Erythroblast (primary cell): ENCODE measurements around the gene LSM2.
A peak's percentile ranks its signal among the peaks of the same experiment; 100 is the strongest.

ENCODE experiments used
- DNase-seq, 2 experiments: peaks; one replicate each; lab custom pipeline; 2025; lab: John Stamatoyannopoulos, UW
- GATA1 ChIP-seq: IDR thresholded peaks from 2 replicates; pipeline ENCODE4 v1.6.1; 2011; ENCODE audit warnings: low read depth, mild to moderate bottlenecking, control low read depth, low read length, moderate library complexity
- POLR2A ChIP-seq: IDR thresholded peaks from 2 replicates; pipeline ENCODE4 v1.6.1; 2011; ENCODE audit warnings: mild to moderate bottlenecking, low read length

Gene LSM2

DNA sequence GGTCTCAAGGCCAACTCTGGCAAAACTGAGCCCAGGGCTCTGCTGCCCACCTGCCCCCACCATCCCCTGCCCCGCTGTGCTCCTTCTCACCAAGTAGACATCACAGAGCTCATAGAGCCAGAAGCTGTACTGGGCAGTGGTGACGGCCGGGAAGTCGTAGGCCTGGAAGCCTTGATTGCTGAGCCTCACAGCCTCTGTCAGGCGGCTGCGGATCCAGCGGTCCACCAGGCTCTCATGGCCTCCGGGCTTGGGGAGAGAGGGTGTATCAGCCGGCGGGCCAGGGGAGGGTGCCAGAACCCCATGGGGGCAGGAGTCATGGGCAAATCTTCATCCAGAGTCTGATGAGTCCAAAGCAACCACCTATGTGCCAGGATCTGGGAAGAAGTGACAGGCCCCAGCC is 26.9 kb downstream of the LSM2 start:
- TF ChIP-seq POLR2A (no peak), GATA1 (no peak)
- DNase-seq, result no peak

DNA sequence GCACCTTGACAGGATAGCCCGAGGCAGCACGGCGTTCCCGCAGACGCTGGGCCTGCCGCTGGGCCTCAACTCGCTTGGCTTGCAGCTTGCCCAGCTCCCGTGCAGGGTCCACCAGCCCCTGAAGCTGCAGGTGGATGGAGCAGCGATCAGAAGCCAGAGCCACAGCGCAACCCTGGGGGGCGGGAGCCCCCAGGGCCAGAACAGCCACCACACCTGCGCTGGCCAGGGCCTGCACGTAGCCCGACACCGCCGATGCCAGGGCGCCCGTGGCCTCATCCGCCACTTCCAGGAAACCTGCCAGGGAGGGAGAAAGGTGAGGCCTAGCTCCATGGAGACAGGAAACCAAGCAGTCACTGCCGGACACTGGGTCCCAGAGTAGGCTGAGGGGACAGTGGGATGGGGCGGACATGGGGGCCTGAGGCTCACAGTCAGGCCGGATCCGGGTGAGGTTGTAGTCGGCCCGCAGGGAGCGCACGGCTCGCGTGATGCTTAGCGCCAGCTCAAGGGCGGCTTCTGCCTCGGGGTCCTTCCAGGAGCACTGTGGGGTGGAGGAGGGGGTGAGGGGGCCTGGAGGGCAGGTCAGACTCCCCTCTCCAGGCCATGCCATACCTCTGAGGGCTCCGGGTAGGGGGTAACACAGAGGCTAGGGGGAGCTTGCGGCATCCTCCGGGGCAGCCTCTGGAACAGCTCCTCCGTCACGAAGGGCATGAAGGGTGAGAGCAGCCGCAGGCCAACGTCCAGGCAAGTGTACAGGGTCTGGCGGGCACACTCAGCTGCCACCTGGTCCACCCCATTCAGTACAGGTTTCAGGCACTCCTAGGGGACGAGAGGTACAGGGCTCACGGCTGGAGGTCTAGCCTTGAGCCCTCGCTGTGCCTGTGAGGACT is 27.5 kb downstream of the LSM2 start:
- no peak for DNase-seq

DNA sequence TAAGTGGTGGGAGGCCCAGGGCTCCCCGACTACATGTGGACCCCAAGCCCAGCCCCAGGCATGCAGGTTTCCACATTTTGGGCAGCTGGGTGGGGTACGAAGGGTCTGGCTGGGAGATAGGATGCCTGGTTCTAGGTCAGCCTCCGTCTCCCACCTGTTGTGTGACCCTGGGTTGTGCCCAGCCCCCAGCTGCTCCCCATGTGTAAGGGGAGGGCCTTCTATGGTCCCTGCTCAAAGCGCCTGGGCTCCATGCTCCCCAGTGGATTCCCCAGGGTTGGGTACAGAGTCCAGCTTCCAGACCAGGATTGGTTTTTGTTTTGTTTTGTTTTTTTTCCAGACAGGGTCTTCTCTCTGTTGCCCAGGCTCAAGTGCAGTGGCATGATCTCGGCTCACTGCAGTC is 28.6 kb downstream of the LSM2 start:
- no peak for DNase-seq

More for the DNA sequence above, 27.5 kb downstream of the LSM2 start:
- TF ChIP-seq POLR2A, result no peak
- TF ChIP-seq GATA1, result no peak

DNA sequence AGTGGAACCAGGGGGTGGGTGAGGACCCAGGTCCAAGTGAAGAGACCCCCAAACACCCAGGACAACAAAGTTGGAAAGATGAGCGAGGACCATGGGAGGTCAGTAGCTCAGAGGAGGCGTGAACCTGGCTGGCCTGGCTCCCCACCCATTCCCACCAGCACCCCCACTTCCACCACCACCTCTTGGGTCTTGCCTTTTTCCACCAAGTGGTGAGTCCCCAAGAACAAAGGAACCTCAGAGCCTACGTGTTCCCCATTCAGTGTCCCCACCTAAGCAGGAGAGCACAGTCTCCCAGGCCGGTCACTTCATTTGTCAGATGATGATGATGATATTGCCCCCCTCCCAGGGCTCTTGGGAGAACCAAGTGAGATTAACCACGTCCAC is 29.1 kb downstream of the LSM2 start:
- TF ChIP-seq POLR2A, result no peak
- no peak for TF ChIP-seq GATA1
- no peak for DNase-seq

More for the DNA sequence above, 28.6 kb downstream of the LSM2 start:
- TF ChIP-seq POLR2A (no peak), GATA1 (no peak)

DNA sequence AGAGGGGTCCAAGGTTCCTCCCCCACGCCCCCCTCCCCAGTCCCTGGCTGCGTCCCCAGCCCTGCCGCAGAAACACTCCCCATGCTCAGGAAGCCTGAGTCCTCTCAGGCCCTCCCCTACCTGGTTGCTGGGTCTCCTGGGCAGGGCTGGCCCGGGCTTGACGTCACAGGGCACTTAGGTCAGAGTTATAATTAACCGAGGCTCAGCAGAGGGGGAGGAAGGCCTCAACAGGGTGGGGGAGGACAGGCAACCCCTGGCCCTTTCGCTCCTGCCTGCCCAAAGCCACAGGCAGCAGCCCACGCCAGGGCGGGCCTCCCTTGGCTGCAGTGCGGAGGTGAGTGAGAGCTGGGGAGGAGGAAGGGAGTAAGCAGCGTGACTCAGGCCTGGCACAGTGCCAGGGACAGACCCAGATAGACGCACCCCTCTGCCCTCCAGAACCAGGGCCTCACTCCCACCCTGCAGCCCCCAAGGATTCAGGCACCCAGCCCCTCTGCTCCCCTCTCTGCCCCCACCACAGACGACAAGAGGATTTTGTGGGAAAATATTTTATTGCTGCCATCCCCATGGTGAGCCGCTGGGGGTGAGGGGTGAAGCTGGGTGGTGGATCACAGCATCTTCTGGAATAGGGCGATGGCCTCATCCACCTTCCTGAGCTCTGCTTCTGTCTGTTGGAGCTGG is 29.6 kb downstream of the LSM2 start, which contains the start of gene VWA7:
Gene VWA7 (minus strand): TSS at position 340 of the 678 bp plus-strand sequence. CDS start 549 bp downstream, outside the sequence.
- peak; percentile 81 to 91 for DNase-seq
- TF ChIP-seq POLR2A (peak; percentile 51), GATA1 (no peak)

DNA sequence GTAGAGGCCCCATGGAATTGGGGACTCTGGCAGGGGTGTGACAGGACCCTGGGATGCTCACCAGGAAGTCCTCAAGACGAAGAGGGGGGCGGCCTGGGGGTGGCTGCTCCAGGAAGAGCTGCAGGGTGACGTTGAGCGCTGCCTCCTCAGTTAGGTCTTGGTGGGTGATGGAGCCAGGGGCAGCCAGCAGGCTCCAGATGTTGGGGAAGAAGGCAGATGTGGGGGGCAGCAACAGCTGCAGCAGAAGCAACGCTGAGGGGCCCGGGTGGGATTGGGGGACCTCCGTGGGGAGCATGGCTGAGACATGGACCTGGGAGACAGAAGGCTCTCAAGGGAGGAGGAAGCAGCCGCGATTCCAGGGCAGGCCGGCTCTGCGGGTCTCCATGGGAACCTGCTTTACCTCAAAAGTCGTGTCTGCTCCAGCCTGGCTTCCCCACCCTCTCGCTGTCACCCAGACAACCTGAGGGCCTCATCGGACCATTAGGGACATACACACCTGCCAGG is 30.2 kb downstream of the LSM2 start:
- DNase-seq, result no peak
- TF ChIP-seq POLR2A (no peak), GATA1 (no peak)

DNA sequence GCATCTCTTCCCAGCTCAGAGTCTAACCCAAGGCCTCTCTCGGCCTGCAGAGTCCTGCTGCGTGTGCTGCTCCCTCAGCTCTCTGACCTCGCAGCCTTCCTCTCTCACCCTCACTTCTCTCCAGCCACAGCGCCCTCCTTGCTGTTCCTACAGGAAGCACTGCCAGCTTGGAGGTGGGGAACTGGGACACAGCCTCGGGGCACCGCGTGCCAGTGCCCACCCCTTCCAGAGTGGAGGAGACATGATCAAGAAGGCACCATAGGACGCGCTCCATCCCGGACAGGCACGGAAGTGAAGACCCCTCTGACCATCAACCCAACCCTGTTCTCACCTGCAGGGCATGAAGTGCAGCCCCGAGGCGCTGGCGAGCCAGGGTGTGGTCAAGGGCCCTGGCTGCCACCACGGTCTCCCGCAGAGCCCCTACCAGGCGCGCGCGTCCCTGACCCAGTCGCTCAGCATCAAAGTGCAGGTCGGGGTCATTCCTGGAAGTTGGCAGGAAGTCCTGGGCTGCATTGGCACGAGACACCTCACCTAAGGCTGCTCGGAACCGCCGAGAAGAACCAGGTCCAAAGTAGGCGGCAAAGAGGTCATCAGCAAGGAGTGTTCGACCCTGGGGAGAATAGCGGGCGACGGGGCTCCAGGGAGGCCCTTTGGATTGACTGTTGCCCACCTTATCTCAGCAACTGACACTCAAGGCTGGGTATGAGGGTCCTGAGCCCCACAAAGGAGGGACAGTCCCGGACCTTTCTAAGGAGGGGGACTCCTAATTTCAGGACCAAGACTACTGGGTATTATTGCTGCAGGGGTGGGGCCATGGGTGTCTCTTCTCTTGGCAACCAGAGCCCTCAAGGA is 30.9 kb downstream of the LSM2 start:
- DNase-seq, result no peak
- TF ChIP-seq GATA1, result no peak

DNA sequence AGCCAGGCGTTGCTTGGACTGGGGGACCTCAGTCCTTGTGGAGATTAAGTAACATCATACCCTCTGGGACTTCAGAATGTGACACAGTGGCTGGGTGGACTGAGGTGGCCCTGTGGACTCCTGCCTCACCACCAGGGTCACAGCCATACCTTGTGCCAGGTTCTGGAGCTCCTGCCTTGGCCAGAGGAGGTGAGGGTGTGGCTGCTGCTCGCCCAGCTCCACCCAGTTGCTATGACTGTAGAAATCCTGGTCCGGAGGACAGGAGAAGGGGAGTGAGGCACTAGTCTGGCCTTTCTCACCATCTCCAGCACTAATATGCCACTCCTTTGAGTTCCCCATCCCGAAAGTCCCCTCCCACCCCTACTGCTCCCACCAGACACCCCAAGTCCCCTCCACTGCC is 31.6 kb downstream of the LSM2 start:
- TF ChIP-seq GATA1 (no peak), POLR2A (no peak)
- DNase-seq, result peak in 1 of 2 experiments; percentile 43

DNA sequence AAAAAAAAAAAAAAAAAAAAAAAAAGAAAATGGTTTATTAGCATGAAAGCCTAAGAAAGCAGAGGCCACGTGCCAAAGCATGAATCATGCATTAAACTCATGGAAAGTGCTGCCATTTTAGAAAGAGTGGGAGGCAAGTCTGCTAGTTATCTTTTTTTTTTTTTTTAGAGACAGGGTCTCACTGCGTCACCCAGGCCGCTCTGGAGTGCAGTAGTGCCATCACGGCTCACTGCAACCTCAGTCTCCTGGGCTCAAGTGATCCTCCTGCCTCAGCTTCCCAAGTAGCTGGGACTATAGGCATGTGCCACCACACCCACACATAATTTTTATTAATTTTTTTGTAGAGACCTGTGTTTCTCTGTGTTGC is 34.8 kb downstream of the LSM2 start:
- DNase-seq, result peak; percentile 33 to 37
- no peak for TF ChIP-seq GATA1
- TF ChIP-seq POLR2A, result no peak

DNA sequence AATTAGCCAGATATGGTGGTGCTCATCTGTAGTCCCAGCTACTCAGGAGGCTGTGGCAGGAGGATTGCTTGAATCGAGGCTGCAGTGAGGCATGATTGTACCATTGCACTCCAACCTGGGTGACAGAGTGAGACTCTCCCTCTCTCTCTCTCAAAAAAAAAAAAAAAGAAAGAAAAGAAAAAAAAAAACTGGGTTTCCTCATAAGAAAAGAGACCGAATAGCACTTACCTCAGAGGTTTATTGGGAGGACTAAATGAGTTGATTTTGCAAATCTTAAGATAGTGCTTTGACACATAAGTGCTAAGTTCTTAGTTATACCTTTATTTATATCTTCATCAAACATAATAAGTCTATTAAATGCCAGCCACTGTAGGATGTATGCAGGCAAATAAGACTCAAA is 35.9 kb downstream of the LSM2 start:
- TF ChIP-seq GATA1, result no peak
- TF ChIP-seq POLR2A, result no peak

DNA sequence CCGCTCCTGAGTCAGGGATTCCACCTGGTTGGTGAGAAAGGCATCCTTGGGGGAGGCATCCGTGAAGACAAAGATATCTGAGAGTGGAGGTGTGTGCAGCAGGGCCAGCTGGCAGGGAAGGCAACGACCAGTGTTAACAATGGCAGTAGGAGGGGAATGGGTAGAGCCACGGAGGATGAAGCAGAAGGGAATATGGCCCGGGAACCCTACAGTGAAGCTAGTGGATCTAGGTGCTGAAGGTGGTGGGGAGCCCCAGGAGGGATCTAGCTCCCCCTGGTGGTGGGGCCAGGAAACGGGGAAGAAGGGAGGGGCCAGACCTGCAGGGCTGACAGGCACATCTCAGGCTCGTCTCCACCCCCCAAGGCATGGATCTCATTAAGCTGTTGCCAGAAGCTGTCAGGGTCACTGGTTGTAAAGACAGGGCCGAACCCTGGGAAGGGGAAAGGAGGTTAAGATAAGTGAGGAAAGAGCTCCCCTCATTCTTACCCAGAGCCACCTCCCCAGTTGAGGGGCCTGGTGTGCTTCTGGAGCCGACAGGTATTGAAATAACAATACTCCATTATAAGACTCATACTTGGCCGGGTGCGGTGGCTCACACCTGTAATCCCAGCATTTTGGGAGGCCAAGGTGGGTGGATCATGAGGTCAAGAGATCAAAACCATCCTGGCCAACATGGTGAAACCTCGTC is 36.9 kb downstream of the LSM2 start:
- TF ChIP-seq POLR2A, result no peak
- DNase-seq, result peak; percentile 85 to 93

More for the DNA sequence above, 35.9 kb downstream of the LSM2 start:
- DNase-seq, result no peak

DNA sequence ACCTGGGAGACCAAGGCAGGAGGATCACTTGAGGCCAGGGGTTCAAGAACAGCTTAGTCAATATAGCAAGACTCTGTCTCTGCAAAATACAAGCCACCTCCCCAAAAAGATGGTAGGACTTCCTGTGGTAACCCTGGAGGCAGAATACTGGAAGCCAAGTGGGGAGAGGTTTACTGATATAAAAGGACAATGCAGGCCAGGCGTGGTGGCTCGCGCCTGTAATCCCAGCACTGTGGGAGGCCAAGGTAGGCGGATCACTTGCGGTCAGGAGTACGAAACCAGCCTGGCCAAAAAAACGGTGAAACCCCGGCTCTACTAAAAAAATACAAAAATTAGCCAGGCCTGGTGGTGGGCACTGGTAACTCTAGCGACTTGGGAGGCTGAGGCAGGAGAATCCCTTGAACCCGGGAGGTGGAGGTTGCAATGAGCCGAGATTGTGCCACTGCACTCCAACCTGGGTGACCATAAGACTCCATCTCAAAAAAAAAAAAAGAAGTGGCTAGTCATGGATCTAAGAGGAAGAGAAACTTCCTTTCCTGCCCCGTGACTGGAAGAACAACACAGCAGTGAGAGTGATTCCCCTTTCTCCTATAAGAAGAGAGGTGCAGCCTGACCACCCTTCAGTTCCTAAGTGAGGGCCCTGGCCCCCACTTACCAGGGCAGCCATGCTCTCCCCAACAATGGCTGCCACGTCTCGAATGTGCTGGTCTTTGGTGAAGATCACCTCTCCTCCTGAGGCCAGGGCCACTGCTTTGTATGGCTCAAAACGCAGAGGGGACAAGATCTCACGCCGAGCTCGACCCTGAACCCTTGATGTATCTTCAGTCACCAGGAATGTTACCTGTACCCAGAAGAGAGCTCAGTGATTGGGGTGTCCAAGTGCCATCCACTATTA is 38.2 kb downstream of the LSM2 start:
- TF ChIP-seq POLR2A, result no peak
- TF ChIP-seq GATA1, result no peak
- DNase-seq, result no peak
